H9 (cell line): ENCODE measurements around the gene LRP10. TPM values are rescaled to one million over a fixed set of nuclear protein-coding genes. Genes with fewer than 3 reads are reported as not detected.

Source experiments
- DNase-seq: peaks from one replicate; pipeline ENCODE4 v3.0.0-alpha.2; 2017
- H2AFZ ChIP-seq: one replicate; pipeline ENCODE4 v1.6.1; 2013; ENCODE audit warnings: mild to moderate bottlenecking, low read length, control low read depth, moderate library complexity
- H2AK5ac ChIP-seq: 2 replicates; pipeline ENCODE4 v1.6.1; 2013; ENCODE audit warnings: low read length, control low read depth, mixed read lengths; ENCODE audit not compliant: insufficient read length
- H2BK120ac ChIP-seq: one replicate; pipeline ENCODE4 v1.6.1; 2013; ENCODE audit warnings: low read depth, mild to moderate bottlenecking, low read length, control low read depth, inconsistent platforms; ENCODE audit not compliant: poor library complexity, severe bottlenecking
- H2BK12ac ChIP-seq: 2 replicates; pipeline ENCODE4 v1.6.1; 2013; ENCODE audit warnings: low read length, control low read depth, mixed read lengths, low read depth; ENCODE audit not compliant: insufficient read length
- H2BK15ac ChIP-seq: 2 replicates; pipeline ENCODE4 v1.6.1; 2013; ENCODE audit warnings: low read depth, low read length, control low read depth
- H2BK20ac ChIP-seq: one replicate; pipeline ENCODE4 v1.6.1; 2013; ENCODE audit warnings: low read depth, mild to moderate bottlenecking, low read length, control low read depth, inconsistent platforms; ENCODE audit not compliant: poor library complexity, severe bottlenecking
- H2BK5ac ChIP-seq: 2 replicates; pipeline ENCODE4 v1.6.1; 2013; ENCODE audit warnings: low read length, control low read depth, mixed read lengths; ENCODE audit not compliant: insufficient read length
- H3K14ac ChIP-seq: 2 replicates; pipeline ENCODE4 v1.6.1; 2013; ENCODE audit warnings: low read length, control low read depth; ENCODE audit not compliant: insufficient read depth
- H3K18ac ChIP-seq: 2 replicates; pipeline ENCODE4 v1.6.1; 2013; ENCODE audit warnings: low read depth, mild to moderate bottlenecking, mixed read lengths, low read length, control low read depth; ENCODE audit not compliant: insufficient read length
- H3K23ac ChIP-seq: 2 replicates; pipeline ENCODE4 v1.6.1; 2013; ENCODE audit warnings: low read length, control low read depth, mixed read lengths, low read depth; ENCODE audit not compliant: insufficient read length
- H3K23me2 ChIP-seq: 2 replicates; pipeline ENCODE4 v1.6.1; 2013; ENCODE audit warnings: low read depth, mild to moderate bottlenecking, mixed read lengths, low read length, control low read depth; ENCODE audit not compliant: insufficient read length, poor library complexity, severe bottlenecking
- H3K27ac ChIP-seq: 2 replicates; pipeline ENCODE4 v1.5.1; 2013; ENCODE audit warnings: low read length, control low read depth, mixed read lengths, low read depth; ENCODE audit not compliant: insufficient read length
- H3K27me3 ChIP-seq: 2 replicates; pipeline ENCODE4 v1.6.1; 2013; ENCODE audit warnings: low read length, control low read depth, inconsistent platforms; ENCODE audit not compliant: insufficient read depth
- H3K4ac ChIP-seq: 2 replicates; pipeline ENCODE4 v1.6.1; 2013; ENCODE audit warnings: low read depth, mild to moderate bottlenecking, control low read depth, inconsistent platforms, low read length, moderate library complexity
- H3K4me1 ChIP-seq: 2 replicates; pipeline ENCODE4 v1.6.1; 2013; ENCODE audit warnings: low read length, control low read depth, inconsistent platforms; ENCODE audit not compliant: insufficient read depth
- H3K4me2 ChIP-seq: 2 replicates; pipeline ENCODE4 v1.6.1; 2013; ENCODE audit warnings: low read length, control low read depth, mixed read lengths; ENCODE audit not compliant: insufficient read length, insufficient read depth
- H3K56ac ChIP-seq: 2 replicates; pipeline ENCODE4 v1.6.1; 2013; ENCODE audit warnings: low read depth, mild to moderate bottlenecking, mixed read lengths, low read length, control low read depth; ENCODE audit not compliant: insufficient read length
- H3K79me1 ChIP-seq: 2 replicates; pipeline ENCODE4 v1.6.1; 2013; ENCODE audit warnings: low read depth, mild to moderate bottlenecking, moderate library complexity, low read length, control low read depth, inconsistent platforms; ENCODE audit not compliant: insufficient read depth, poor library complexity, severe bottlenecking
- H3K79me2 ChIP-seq: 2 replicates; pipeline ENCODE4 v1.6.1; 2013; ENCODE audit warnings: low read length, control low read depth, inconsistent platforms; ENCODE audit not compliant: insufficient read depth
- H3K9ac ChIP-seq: 2 replicates; pipeline ENCODE4 v1.6.1; 2013; ENCODE audit warnings: low read length, control low read depth, mixed read lengths; ENCODE audit not compliant: insufficient read length; ENCODE audit errors: extremely low read depth
- H3K9me3 ChIP-seq: one replicate; pipeline ENCODE4 v1.6.1; 2013; ENCODE audit warnings: low read depth, low read length, inconsistent platforms; ENCODE audit not compliant: control insufficient read depth
- H3T11ph ChIP-seq: one replicate; pipeline ENCODE4 v1.6.1; 2013; ENCODE audit warnings: mild to moderate bottlenecking, low read length, control low read depth, inconsistent platforms
- H4K20me1 ChIP-seq: one replicate; pipeline ENCODE4 v1.6.1; 2013; ENCODE audit not compliant: control insufficient read depth, insufficient read length, insufficient read depth
- H4K5ac ChIP-seq: 2 replicates; pipeline ENCODE4 v1.6.1; 2013; ENCODE audit warnings: low read depth, mild to moderate bottlenecking, mixed read lengths, low read length, control low read depth; ENCODE audit not compliant: insufficient read length
- H4K8ac ChIP-seq: replicated peaks from 2 replicates; pipeline ENCODE4 v1.6.1; 2013; ENCODE audit warnings: low read length, control low read depth, mixed read lengths, low read depth; ENCODE audit not compliant: insufficient read length
- H4K91ac ChIP-seq: 2 replicates; pipeline ENCODE4 v1.6.1; 2013; ENCODE audit warnings: low read depth, mild to moderate bottlenecking, moderate library complexity, mixed read lengths, low read length, control low read depth; ENCODE audit not compliant: insufficient read length
- H3K27ac Mint-ChIP-seq, 3 experiments: 2 replicates in 2 of 3; 3 replicates in 1 of 3; pipeline ENCODE4 v1.8.0; 2020 to 2021; ENCODE audit warnings: mixed read lengths in 3 of 3, mild to moderate bottlenecking in 1 of 3, moderate library complexity in 1 of 3
- H3K27me3 Mint-ChIP-seq: 2 replicates; pipeline ENCODE4 v1.8.0; 2021; ENCODE audit warnings: low read depth, mild to moderate bottlenecking, moderate library complexity, mixed read lengths
- H3K36me3 Mint-ChIP-seq, 3 experiments: 2 replicates in 2 of 3; 3 replicates in 1 of 3; pipeline ENCODE4 v1.8.0; 2020 to 2021; ENCODE audit warnings: low read depth in 3 of 3, mixed read lengths in 3 of 3; ENCODE audit not compliant: insufficient read depth in 1 of 3
- H3K4me1 Mint-ChIP-seq, 2 experiments: 2 replicates each; pipeline ENCODE4 v1.8.0; 2020; ENCODE audit warnings: mixed read lengths in 2 of 2
- H3K4me3 Mint-ChIP-seq, 2 experiments: 2 replicates in 1 of 2; 3 replicates in 1 of 2; pipeline ENCODE4 v1.8.0; 2020 to 2021; ENCODE audit warnings: mild to moderate bottlenecking in 2 of 2, mixed read lengths in 2 of 2, moderate library complexity in 1 of 2
- H3K9me3 Mint-ChIP-seq, 2 experiments: 2 replicates in 1 of 2; 3 replicates in 1 of 2; pipeline ENCODE4 v1.8.0; 2020; ENCODE audit warnings: mild to moderate bottlenecking in 2 of 2, mixed read lengths in 2 of 2, moderate library complexity in 1 of 2
- CTCF ChIP-seq: fragments of 200-600 bp; sonication (generic); conservative IDR thresholded peaks from 3 replicates; pipeline ENCODE4 v1.8.0; 2021; ENCODE audit warnings: antibody characterized with exemption, mild to moderate bottlenecking
- WGBS: extraction: QIAGEN DNeasy Blood & Tissue Kit; methylation state at CpG from one replicate; pipeline ENCODE4 v1.1.7; 2013; ENCODE audit warnings: missing lambda C conversion rate, low lambda C conversion rate, mixed read lengths; ENCODE audit not compliant: insufficient read length; ENCODE audit errors: extremely low coverage; 5-methylcytosine and 5-hydroxymethylcytosine counted together
- total RNA-seq: library from RNA; stranded (reverse); gene quantifications from 2 replicates; pipeline ENCODE4 v1.2.1, GENCODE V29; 2021

Gene LRP10
- total RNA-seq, 1 experiment from 2014 or later, result 13.3 TPM

DNA sequence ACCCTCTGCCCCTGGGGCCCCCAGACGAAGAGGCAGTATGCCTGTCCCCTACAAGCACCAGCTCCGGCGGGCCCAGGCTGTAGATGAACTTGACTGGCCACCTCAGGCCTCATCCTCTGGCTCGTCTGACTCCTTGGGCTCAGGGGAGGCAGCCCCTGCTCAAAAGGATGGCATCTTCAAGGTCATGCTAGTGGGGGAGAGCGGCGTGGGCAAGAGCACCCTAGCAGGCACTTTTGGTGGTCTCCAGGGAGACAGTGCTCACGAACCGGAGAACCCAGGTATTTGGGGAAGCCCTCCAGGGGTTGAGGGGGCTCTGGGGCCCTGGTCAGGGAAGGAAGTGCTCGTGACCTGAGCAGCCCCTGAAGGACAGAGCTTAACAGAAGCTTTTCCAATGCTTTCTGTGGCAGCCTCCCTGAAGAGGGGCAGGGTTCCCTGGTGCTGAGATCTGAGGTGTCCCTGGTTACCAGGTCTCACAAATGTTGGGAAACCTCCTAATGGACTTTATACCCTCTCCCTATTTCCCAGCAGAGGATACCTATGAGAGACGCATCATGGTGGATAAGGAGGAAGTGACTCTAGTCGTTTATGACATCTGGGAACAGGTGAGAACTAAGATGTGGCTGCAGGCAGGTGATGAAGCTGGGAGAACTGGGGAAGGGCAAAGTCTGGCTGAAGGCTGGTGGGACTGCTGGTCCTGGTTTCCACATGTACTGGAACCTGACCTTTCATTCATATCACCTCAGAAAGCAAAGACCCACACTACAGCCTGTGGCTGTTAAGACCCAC is 13.4 kb downstream of the LRP10 start:
- no peak overlapping the region for H2AFZ ChIP-seq
- H3K4me2 ChIP-seq, result no peak overlapping the region
- no peak overlapping the region for H3K9ac ChIP-seq
- H2BK5ac ChIP-seq, result no peak overlapping the region
- no peak overlapping the region for H4K8ac ChIP-seq
- H3K27ac Mint-ChIP-seq, result no peak overlapping the region
- H3K9me3 Mint-ChIP-seq, result no peaks in the 10 kb centered on the region; a peak in 1 of 5 replicates
- TF ChIP-seq CTCF, result no peak
- peaks cover 35 to 42% of the 10 kb centered on the region in 2 experiments for H3K4me1 Mint-ChIP-seq
- no peaks in the 10 kb centered on the region; the same call in 1 of the 2 replicates for H3K4me1 ChIP-seq
- no peaks in the 10 kb centered on the region for H3K79me2 ChIP-seq
- H3K18ac ChIP-seq, result no peak overlapping the region
- no peak overlapping the region for H3K23ac ChIP-seq
- H3K14ac ChIP-seq, result no peak overlapping the region
- H4K91ac ChIP-seq, result no peak overlapping the region
- no peak overlapping the region for H3T11ph ChIP-seq
- H3K56ac ChIP-seq, result no peak overlapping the region
- no peak overlapping the region for H4K5ac ChIP-seq
- H3K27ac ChIP-seq, result no peak overlapping the region
- peak overlapping the region in 1 of 2 experiments; percentile 54; a peak in 2 of 5 replicates for H3K4me3 Mint-ChIP-seq
- peaks cover 3% of the 10 kb centered on the region; the same call in 1 of the 2 replicates for H3K27me3 ChIP-seq
- no peak overlapping the region for H2BK20ac ChIP-seq
- no peaks in the 10 kb centered on the region for H3K79me1 ChIP-seq
- no peak overlapping the region for H2BK15ac ChIP-seq
- peaks cover 0 to 11% (median 6%) of the 10 kb centered on the region in 3 experiments; a peak in 3 of 7 replicates for H3K36me3 Mint-ChIP-seq
- H4K20me1 ChIP-seq, result no peaks in the 10 kb centered on the region
- no peak for DNase-seq
- no peak overlapping the region for H2BK120ac ChIP-seq
- no peak overlapping the region for H2BK12ac ChIP-seq
- H3K9me3 ChIP-seq, result no peaks in the 10 kb centered on the region
- peaks cover 37% of the 10 kb centered on the region for H3K27me3 Mint-ChIP-seq
- H3K4ac ChIP-seq, result no peak overlapping the region
- peaks cover 13% of the 10 kb centered on the region for H3K23me2 ChIP-seq
- WGBS, result no CpG with 5 or more reads among the region's 11 CpGs
- H2AK5ac ChIP-seq, result no peak overlapping the region
